Activated CD8-positive, alpha-beta memory T cell treated with anti-CD3 and anti-CD28 coated beads for 36 hours (primary cell): ENCODE results near the gene EGR1. TPM values are rescaled to one million over a fixed set of nuclear protein-coding genes. Genes with fewer than 3 reads are reported as not detected.

ENCODE experiments used
- CTCF ChIA-PET: fragments of 350-600 bp; sonication (Branson Sonifier 250); formaldehyde crosslinking; loops from one replicate; lab custom pipeline; 2021; ENCODE audit warnings: antibody characterized with exemption; lab: Charles Lee
- POLR2A ChIA-PET: fragments of 350-600 bp; sonication (Branson Sonifier 250); formaldehyde crosslinking; loops from one replicate; lab custom pipeline; 2021; ENCODE audit warnings: antibody characterized with exemption; lab: Charles Lee
- total RNA-seq, 2 experiments: library from RNA; stranded (reverse); gene quantifications; one replicate each; pipeline ENCODE4 v1.2.3, GENCODE V29; 2021

Gene EGR1
- total RNA-seq, 2 experiments from 2014 or later = 16.6 to 17.3 TPM

DNA sequence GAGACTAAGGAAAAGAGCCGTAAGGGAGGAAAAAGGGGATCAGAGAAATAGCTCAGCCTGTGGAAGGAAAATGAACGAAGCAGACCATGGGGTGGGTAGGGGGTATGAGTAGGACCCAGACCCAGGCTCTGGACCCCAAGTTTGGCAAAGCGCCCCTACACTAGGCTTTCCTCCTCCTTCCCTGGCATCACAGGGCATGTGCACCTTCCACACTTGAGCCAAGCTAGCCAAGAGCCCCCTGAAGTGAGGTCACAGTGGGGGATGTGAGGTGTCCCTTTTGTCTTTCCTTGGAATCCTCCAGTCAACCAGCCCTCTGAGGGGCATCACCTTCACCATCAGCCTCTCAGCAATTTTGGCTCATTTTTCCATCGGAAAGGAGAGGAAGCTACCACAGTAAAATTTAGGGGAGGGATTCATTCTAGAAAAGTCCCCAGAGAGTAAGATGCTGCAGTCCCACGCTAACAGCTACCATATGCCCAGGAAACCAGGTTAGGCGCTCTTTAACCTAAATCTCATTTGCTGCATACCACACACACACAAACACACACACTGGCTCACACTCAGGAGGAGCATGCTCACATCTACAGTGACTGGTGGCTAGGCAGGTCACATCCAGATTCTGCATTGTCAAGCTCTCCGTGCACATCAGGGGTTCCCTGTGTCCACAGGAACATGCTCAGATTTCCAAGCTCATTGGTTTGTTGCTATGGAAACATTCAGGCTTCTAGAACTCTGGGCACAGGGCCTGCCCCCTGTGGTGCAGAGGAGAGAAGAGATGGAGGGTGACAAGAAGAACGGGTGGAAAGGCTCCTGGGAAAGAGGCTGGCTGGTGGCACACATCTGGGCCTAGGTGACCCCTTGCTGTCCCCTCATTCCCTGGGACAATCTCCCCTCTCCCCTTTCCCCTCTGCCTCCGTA, 16.5 kb upstream of the EGR1 start:
- POLR2A ChIA-PET = interaction anchor here (0.9 kb wide), 1 partner anchor 10 kb away, joined by 3 read pairs; the partner anchor contains the start of gene REEP2
- CTCF ChIA-PET = interaction anchor here (0.7 to 4.5 kb wide), 13 partner anchors 10 to 270 kb away, joined by 3 to 41 read pairs (median 8); partner anchors contain the start of genes EGR1, KDM3B, KIF20A and REEP2

DNA sequence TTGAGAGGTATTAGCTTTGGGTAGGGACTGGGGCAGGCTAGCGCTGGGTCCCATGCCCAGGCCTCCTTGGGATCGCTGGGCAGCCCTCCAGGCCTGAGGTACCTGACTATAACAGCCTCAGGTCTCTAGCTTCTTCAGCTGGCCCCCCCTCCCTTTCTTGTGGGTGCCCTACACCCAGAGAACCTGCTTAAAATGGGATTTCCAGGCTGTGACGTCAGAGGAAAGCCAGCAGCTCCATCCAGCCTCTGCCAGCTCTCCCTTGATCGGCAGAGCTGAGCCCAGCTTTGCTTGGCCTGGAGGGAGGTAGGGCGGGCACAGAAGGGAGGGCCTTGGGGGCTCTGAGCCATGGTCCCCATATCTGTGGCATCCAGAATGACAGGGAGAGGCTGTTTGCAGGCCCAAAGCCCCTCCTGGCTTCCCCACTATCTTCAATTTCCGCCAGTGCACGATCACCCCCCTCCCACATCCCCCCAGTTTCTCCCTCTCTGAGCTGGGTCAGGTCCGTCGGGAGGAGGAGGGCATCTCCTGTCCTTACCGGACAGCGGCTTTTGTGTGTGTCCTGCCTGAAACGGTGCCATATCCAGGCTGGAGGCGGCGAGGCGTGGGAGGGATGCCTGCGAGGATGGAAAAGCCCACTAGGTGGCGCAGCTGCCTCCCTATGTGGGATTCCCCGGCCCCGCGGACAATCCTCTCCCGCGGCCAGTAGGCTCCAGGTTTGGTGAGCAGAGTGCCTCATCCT, 15.6 kb upstream of the EGR1 start:
- ChIA-PET POLR2A (interaction anchor here (0.9 to 1.2 kb wide), 2 partner anchors 11 to 94 kb away, joined by 3 to 15 read pairs; partner anchors contain the start of genes ETF1 and REEP2), CTCF (interaction anchor here (0.5 to 4.5 kb wide), 23 partner anchors 9 to 816 kb away, joined by 3 to 41 read pairs (median 6); partner anchors contain the start of genes EGR1, ETF1, KDM3B and KIF20A)

DNA sequence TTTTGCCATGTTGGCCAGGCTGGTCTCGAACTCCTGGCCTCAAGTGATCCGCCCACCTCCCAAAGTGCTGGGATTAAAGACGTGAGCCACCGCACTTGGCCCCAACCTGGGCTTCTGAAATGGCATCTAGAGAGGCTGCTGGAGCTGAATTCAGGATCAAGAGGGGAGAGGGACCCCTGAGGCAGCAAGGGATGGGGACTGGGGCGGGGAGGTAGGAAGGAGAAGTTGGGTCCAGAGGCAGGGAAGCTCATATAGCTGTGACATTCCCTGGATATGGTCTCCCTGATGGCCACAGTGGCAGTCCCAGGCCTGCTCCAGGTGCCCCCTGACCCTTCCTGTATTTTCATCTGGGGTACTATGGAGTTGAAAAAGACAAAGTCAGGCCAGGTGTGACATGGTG, 14.3 kb upstream of the EGR1 start:
- ChIA-PET POLR2A (interaction anchor here (0.8 kb wide), 1 partner anchor 14 kb away, joined by 3 read pairs; the partner anchor contains the start of gene EGR1), CTCF (interaction anchor here (0.8 to 4.5 kb wide), 10 partner anchors 8 to 155 kb away, joined by 3 to 41 read pairs (median 12); partner anchors contain the start of genes EGR1 and REEP2)

DNA sequence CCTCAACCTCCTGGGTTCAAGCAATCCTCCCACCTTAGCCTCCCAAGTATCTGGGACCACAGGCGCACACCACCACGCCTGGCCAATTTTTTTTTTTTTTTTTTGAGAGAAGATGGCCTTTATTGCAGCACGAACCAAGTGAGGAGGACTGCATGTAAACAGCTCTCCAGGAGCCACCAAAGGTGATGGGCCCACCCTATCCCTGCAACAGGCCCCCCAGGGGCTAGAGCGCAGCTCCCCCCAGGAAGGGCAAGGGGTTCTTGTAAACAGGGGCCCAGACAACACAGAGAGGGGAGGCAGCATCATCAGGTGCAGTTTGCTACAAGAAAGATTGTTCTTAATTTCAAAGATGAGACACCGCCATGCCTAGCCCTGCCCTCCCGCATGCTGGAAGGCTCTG, 12.6 kb upstream of the EGR1 start:
- CTCF ChIA-PET = interaction anchor here (0.7 to 2.3 kb wide), 2 partner anchors 51 to 101 kb away, joined by 3 to 7 read pairs; no protein-coding TSS in a partner anchor
- POLR2A ChIA-PET = no interaction called here

DNA sequence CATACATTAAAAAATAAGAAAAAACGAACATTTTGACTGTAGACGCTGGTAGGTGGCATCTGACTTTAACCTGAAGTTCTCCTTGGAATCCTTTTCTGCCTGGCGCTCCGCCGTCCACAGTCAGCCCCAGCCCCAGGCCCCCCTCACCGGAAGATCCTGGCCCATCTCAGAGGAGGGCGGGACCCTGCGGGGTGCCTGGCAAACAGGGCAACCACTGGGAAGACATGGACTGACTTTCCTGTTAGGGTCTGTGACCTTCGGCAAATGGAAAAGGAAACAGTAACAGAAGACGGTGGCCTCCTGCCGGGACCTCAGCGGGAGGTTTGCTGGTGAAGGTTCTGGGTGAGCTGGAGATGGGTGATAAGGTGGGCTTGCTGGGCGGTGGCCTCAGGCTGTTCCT, 11.7 kb upstream of the EGR1 start:
- CTCF ChIA-PET = interaction anchor here (0.7 to 2.3 kb wide), 2 partner anchors 50 to 101 kb away, joined by 3 to 7 read pairs; no protein-coding TSS in a partner anchor
- POLR2A ChIA-PET = no interaction called here

DNA sequence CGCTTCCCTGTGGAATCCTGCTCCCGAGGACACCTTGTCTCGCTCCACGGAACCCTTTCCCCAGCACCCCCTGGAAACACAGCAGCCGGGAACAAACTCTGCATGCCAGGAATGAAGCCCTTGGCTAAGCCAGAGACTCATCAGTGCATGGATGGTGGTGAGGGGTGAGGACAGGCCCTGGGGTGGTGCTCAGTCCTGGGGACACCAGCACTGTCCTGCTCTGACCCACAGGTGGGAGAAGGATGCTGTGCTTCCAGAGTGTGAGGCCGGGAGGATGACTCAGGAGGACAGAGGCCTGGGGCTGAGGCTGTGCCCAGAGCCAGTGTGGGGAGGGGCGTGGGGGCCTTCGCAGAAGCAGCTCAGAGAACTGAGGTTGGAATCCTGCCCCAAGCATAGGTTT, 11.2 kb upstream of the EGR1 start:
- ChIA-PET POLR2A (interaction anchor here (1.7 kb wide), 1 partner anchor 10 kb away, joined by 11 read pairs; the partner anchor contains the start of gene EGR1), CTCF (interaction anchor here (0.5 to 2.5 kb wide), 3 partner anchors 50 to 371 kb away, joined by 3 to 14 read pairs (median 7); no protein-coding TSS in a partner anchor)

DNA sequence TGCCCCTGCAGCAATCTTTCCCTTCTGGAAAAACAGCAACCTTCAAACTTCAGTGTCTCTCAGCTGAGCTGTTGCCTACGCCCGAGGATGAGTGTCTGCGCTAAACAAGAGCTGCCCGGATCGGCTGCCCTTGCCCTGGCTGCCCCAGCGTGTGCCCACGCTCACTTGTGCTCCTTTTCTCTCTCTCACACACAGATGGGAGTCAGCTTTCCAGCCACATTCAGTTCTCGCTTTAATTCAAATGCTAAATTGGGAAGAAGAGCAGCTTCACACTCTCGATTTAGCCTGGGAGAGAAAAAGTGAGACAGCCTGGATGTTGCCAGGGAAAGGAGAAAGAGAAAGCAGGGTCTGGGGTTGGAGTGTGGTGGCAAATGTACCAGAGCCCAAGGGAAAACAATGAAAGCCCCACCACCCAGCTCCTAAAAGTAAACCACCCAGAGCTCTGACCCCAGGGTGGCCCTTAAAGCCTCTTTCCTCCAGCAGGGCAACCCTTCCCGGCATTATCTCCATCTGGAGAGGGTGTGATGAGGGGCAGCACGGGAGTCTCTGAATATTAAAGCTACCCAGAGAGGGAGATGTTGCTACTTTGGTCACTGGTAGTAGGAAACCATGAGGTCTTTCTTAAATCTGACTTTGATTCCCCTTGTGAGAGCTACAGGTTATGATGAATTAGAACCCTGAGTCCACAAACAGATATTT, 9.9 kb upstream of the EGR1 start:
- ChIA-PET POLR2A (interaction anchor here (1.7 kb wide), 1 partner anchor 9 kb away, joined by 11 read pairs; the partner anchor contains the start of gene EGR1), CTCF (interaction anchor here (1.1 to 2.5 kb wide), 2 partner anchors 9 to 48 kb away, joined by 3 to 14 read pairs; partner anchors contain the start of gene EGR1)

DNA sequence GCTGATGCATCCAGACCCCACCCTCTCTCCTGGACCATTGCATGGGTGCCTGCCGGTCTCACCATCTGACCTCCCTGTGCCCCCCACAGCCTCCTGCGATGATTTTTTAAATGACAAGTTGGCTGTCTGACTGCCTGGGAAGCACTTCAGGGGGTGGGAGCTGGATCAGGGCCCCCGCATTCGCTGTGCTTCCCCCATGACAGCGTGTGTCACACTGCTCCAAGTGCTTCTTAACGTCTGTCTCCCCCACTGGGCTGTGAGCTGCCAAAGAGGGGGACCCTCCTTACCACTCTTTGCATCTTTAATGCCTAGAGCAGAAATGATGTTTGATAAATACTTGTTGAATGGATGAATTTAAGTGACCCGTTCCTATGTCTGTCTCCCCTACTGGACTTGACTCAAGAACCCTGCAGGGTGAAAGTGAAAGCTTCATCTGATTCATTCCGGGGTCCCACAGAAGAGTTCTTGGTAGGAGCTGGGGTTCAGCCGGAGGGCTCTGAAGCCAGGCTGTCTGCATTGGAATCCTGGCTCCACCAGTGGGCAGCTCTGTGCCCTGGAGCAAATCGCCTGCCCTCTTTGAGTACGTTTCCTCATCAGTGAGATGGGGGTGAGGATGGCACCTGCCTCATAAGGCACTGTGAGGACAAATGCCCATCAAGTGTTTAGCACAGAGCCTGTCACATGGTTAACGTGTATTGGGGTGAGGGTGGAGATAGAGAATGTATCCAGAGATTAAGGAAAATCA, 7.6 kb upstream of the EGR1 start:
- ChIA-PET POLR2A (no interaction called here), CTCF (interaction anchor here (0.9 to 3.6 kb wide), 3 partner anchors 8 to 46 kb away, joined by 3 to 19 read pairs (median 3); no protein-coding TSS in a partner anchor)

DNA sequence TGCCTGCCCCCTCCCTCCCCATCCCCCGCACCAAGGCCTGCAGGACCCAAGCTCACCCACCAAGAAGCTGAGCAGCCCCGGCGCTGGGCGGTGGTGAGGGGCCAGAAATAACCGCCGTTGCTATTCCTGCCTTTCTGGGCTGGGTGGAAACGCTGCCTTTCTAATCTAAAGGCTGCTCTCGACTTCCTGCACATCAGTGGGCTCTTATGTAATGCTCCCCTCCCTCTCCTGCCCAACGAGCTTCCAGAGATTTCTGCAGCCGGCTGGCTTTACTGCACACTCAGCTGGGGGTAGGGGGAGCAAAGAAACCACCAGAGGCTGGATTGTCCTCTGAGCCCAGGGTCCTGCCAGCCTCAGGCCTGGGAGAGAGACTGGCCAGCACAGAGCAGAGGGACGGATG, 6.9 kb upstream of the EGR1 start:
- ChIA-PET POLR2A (interaction anchor here (1.5 kb wide), 1 partner anchor 85 kb away, joined by 4 read pairs; the partner anchor contains the start of gene ETF1), CTCF (interaction anchor here (0.9 to 3.6 kb wide), 3 partner anchors 9 to 106 kb away, joined by 3 to 19 read pairs (median 3); partner anchors contain the start of gene KDM3B)

DNA sequence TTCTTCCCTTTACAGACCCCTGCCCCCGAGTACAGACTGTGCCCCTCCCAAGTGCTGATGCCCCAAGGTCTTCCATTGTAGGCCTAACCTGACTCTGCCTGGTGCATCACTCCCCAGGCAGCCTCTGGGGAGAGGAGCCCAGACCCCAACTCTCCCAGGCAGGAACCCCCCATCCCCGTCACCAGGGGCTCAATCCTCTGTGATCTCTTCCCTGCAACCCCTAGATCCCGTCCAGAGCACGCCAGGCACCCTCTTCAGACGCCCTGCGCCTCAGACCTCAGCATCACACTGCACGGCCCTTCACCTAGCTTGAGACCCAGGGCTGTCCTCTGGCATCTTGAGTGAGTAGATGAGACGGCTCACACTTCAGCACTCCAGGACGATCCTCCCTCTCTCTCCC, 6.4 kb upstream of the EGR1 start:
- ChIA-PET CTCF (interaction anchor here (1.0 to 3.6 kb wide), 3 partner anchors 9 to 107 kb away, joined by 3 to 19 read pairs (median 4); partner anchors contain the start of gene KDM3B), POLR2A (interaction anchor here (1.5 kb wide), 1 partner anchor 85 kb away, joined by 4 read pairs; the partner anchor contains the start of gene ETF1)

DNA sequence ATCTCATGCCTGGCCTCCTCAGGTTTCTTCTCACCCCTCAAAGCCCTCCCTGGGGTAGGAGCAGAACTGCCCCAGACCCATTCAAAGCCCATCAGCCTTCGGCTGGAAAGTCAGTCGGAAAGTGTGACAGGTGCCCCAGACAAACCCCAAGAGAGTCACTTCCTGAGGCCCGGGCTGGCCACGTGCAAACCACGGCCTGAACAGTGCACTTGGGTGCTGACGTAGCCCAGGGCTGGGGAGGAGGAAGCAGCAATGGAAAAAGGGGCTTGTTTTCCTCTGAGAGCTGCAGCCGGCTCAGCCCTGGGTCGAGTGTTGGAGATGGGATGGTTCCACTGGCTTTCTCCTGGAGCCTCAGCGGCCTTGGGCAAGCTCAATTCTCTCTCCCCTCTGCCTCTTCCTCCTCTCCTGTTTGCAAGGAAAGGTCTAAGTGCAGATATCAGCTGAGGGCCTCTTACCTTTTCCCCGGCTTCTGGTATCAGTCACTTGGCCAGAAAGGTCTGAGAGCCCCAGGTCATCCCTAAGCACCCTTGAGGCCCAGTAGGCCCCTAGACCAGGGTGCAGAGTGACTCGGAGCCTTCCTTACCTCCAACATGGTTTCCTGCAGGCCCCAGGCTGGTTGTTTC, 5.9 kb upstream of the EGR1 start:
- CTCF ChIA-PET = interaction anchor here (1.0 to 3.6 kb wide), 3 partner anchors 10 to 107 kb away, joined by 3 to 19 read pairs (median 4); partner anchors contain the start of gene KDM3B
- POLR2A ChIA-PET = interaction anchor here (1.5 kb wide), 1 partner anchor 84 kb away, joined by 4 read pairs; the partner anchor contains the start of gene ETF1

DNA sequence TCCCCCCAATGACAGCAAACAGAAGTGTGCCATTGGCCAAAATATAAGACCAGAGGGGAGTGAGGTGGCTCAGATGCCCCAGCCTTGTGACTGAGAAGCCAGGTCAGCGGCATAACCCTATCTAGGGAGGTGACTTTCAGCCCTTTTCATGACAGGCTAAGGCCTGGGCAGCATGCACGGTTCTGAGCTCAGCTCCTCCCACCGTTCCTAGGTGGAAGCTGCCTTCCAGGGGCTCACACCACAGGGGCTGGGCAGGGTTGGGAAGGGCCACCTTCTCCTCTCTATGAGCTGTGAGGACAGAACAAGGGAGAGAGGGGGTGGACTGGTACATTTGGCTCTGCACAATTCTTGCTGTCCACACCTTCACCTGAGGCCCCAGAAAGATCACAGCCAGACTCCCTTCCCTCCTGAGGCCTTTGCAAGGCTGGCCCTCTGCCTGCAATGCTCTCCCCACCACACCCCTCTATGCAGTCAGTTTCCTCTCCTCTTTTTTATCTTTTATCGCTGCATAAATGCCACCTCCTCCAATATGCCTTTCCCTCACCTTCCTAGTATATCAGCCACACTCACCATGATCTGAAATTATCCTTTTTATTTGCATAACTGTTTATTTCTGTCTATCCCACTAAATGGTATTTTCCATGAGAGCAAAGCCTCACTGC, 5.1 kb upstream of the EGR1 start:
- ChIA-PET POLR2A (interaction anchor here (1.5 kb wide), 1 partner anchor 84 kb away, joined by 4 read pairs; the partner anchor contains the start of gene ETF1), CTCF (interaction anchor here (1.0 to 3.6 kb wide), 2 partner anchors 11 to 43 kb away, joined by 4 to 19 read pairs; no protein-coding TSS in a partner anchor)

DNA sequence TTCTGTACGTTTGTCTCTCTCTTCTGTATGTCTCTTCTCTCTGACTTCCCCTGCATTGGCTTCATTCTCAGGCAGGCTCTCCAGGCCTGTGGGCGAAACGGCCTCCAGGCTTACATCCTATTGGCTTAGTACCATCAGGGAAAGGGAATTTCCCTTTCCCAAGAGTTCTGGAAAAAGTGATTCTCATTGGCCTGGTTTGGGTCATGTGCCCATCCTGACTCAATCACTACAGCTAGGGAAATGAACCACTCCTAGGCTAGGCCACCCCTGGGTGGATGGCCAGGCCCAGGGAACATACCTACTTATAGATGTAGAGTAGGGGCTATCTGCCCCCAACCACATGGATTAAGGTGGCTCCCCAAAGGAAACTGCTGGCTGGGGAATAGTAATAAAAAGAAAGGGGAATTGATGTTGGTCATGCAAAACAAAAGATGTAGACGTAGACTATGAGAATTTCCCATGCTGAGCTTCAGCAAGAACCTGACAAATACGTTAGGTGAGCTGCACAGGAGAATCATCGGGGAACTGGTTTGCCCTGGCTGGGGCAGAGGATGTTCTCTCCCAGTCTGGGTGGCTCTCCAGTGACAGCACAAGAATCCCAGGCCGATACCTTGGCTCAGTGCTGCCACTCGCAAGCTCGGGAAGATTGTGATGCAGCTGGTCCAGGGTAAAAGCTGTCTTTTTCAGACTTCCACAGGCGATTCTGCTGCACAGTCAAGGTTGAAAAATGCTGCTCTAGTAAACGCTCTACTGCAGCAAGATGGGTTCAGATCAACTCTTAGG, 3.7 kb upstream of the EGR1 start:
- ChIA-PET CTCF (interaction anchor here (7.3 kb wide), 1 partner anchor 12 kb away, joined by 41 read pairs; no protein-coding TSS in a partner anchor), POLR2A (no interaction called here)

DNA sequence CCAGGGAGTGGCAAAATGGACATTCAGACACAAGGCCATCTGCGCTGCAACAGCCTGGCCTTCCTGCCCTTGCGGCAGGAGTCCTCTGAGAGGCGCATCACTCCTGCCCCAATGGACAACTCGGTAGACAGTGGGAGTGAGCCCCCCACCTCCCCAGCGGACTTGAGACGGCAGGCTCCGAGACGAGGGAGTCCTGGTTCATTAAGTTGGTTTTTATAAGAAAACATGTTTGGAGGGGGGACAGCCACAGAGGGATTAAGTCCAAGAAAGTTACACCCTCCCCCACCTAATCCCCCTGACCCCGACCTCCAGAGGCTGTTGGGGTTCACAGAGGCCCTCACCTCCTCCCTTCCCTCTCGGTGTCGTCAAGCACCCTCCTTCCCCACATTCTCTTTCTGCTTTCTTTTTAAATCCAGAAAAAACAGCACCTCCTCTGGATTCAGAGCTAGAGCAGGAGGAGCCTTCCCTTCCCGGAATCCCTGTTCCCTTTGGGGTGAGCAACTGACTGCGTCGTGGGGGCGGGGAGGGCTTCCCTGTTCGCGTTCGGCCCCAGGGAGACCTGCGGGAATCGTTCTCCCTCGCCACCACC, 1.8 kb upstream of the EGR1 start:
- CTCF ChIA-PET = interaction anchor here (1.1 to 7.3 kb wide), 4 partner anchors 14 to 110 kb away, joined by 3 to 41 read pairs (median 6); no protein-coding TSS in a partner anchor

More for the DNA sequence above, 1.8 kb upstream of the EGR1 start:
- POLR2A ChIA-PET = interaction anchor here (0.9 to 4.1 kb wide), 4 partner anchors 8 to 112 kb away, joined by 3 to 26 read pairs (median 7); partner anchors contain the start of genes ETF1 and HSPA9
